HG03575 (cell line): ENCODE results near the gene COL4A2.

ENCODE experiments used
- ATAC-seq: cut with Tn5 transposase; IDR thresholded peaks from one replicate; pipeline ENCODE4 v1.9.1; 2021; ENCODE audit not compliant: unreplicated experiment, insufficient number of reproducible peaks, low FRiP score; ENCODE audit errors: extremely low read depth

Gene COL4A2

GRCh38 chr13:110346661-110347067 is 39.6 kb downstream of the COL4A2 start:
- ATAC-seq: no peak

GRCh38 chr13:110347088-110347487 is 40.0 kb downstream of the COL4A2 start:
- ATAC-seq: no peak

GRCh38 chr13:110347535-110348308 is 40.6 kb downstream of the COL4A2 start:
- ATAC-seq: no peak

- no peak for ATAC-seq
These were observed 41.4 kb downstream of the COL4A2 start for GRCh38 chr13:110348309-110349105.

GRCh38 chr13:110349239-110349638 is 42.2 kb downstream of the COL4A2 start:
- no peak for ATAC-seq

GRCh38 chr13:110350049-110350448 is 43.0 kb downstream of the COL4A2 start:
- no peak for ATAC-seq

GRCh38 chr13:110350509-110350908 is 43.4 kb downstream of the COL4A2 start:
- no peak for ATAC-seq

- ATAC-seq: no peak
These were observed 44.7 kb downstream of the COL4A2 start for GRCh38 chr13:110351636-110352420.

- no peak for ATAC-seq
These were observed 45.7 kb downstream of the COL4A2 start for GRCh38 chr13:110352735-110353134.

GRCh38 chr13:110353339-110353977 is 46.4 kb downstream of the COL4A2 start:
- ATAC-seq: no peak

- no peak for ATAC-seq
These were observed 47.1 kb downstream of the COL4A2 start for GRCh38 chr13:110354123-110354627.

- ATAC-seq: no peak
These were observed 47.8 kb downstream of the COL4A2 start for GRCh38 chr13:110354715-110355473.

- ATAC-seq: no peak
These were observed 49.3 kb downstream of the COL4A2 start for GRCh38 chr13:110356362-110356761.

- ATAC-seq: no peak
These were observed 51.3 kb downstream of the COL4A2 start for GRCh38 chr13:110358381-110358780.

GRCh38 chr13:110359840-110360301 is 52.8 kb downstream of the COL4A2 start:
- ATAC-seq: no peak

- no peak for ATAC-seq
These were observed 53.5 kb downstream of the COL4A2 start for GRCh38 chr13:110360598-110360997.

GRCh38 chr13:110361365-110361911 is 54.4 kb downstream of the COL4A2 start:
- no peak for ATAC-seq

GRCh38 chr13:110363010-110363409 is 55.9 kb downstream of the COL4A2 start:
- no peak for ATAC-seq
